ENCODE results near the gene TRIM9.

Gene TRIM9

GRCh38 chr14:51094901-51095853 is at the start of gene TRIM9:
TRIM9 (minus strand) TSS chr14:51095105; CDS start chr14:51094939, 166 bp downstream.
- no peaks in the 10 kb centered on the region for H3K9me3 Mint-ChIP-seq
- H3K27me3 Mint-ChIP-seq = peaks cover 45% of the 10 kb centered on the region
- intact Hi-C loops (cut with micrococcal nuclease) = loop anchor here (10.0 kb wide), 1 partner anchor 130 kb away; no protein-coding TSS in a partner anchor
- H3K4me3 Mint-ChIP-seq = peak within 1 kb of the TSS; percentile 87
- no peaks in the 10 kb centered on the region for H3K36me3 Mint-ChIP-seq (ENCODE audit: low read depth)
- peaks cover 27% of the 10 kb centered on the region for H3K4me1 Mint-ChIP-seq (ENCODE audit: low read depth)
- peak within 1 kb of the TSS; percentile 32 for H3K27ac Mint-ChIP-seq

GRCh38 chr14:51140856-51141255 is 46.0 kb upstream of the TRIM9 start:
- Mint-ChIP-seq H3K4me1 (ENCODE audit: low read depth) (peaks cover 6% of the 10 kb centered on the region), H3K9me3 (no peaks in the 10 kb centered on the region), H3K27ac (no peak overlapping the region), H3K4me3 (no peak overlapping the region), H3K36me3 (ENCODE audit: low read depth) (no peaks in the 10 kb centered on the region), H3K27me3 (no peaks in the 10 kb centered on the region)
- intact Hi-C loops (cut with micrococcal nuclease) = no loop called here

GRCh38 chr14:51140338-51140737 is 45.4 kb upstream of the TRIM9 start:
- Mint-ChIP-seq H3K4me1 (ENCODE audit: low read depth) (peaks cover 6% of the 10 kb centered on the region), H3K4me3 (no peak overlapping the region), H3K36me3 (ENCODE audit: low read depth) (no peaks in the 10 kb centered on the region), H3K27ac (no peak overlapping the region), H3K27me3 (no peaks in the 10 kb centered on the region), H3K9me3 (no peaks in the 10 kb centered on the region)
- intact Hi-C loops (cut with micrococcal nuclease) = no loop called here

- no peak overlapping the region for H3K4me3 Mint-ChIP-seq
- no peak overlapping the region for H3K27ac Mint-ChIP-seq
- no peaks in the 10 kb centered on the region for H3K36me3 Mint-ChIP-seq (ENCODE audit: low read depth)
- H3K9me3 Mint-ChIP-seq = no peaks in the 10 kb centered on the region
- intact Hi-C loops (cut with micrococcal nuclease) = no loop called here
- peaks cover 6% of the 10 kb centered on the region for H3K4me1 Mint-ChIP-seq (ENCODE audit: low read depth)
- H3K27me3 Mint-ChIP-seq = no peaks in the 10 kb centered on the region
Measured at GRCh38 chr14:51139121-51139681, 44.3 kb upstream of the TRIM9 start.

- H3K9me3 Mint-ChIP-seq = no peaks in the 10 kb centered on the region
- intact Hi-C loops (cut with micrococcal nuclease) = no loop called here
- H3K4me3 Mint-ChIP-seq = no peak overlapping the region
- no peaks in the 10 kb centered on the region for H3K27me3 Mint-ChIP-seq
- peaks cover 6% of the 10 kb centered on the region for H3K4me1 Mint-ChIP-seq (ENCODE audit: low read depth)
- H3K36me3 Mint-ChIP-seq (ENCODE audit: low read depth) = no peaks in the 10 kb centered on the region
- H3K27ac Mint-ChIP-seq = no peak overlapping the region
Measured at GRCh38 chr14:51138404-51139103, 43.6 kb upstream of the TRIM9 start.

GRCh38 chr14:51131516-51131915 is 36.6 kb upstream of the TRIM9 start:
- no peak overlapping the region for H3K4me3 Mint-ChIP-seq
- no peaks in the 10 kb centered on the region for H3K27me3 Mint-ChIP-seq
- no peak overlapping the region for H3K27ac Mint-ChIP-seq
- H3K4me1 Mint-ChIP-seq (ENCODE audit: low read depth) = no peaks in the 10 kb centered on the region
- H3K36me3 Mint-ChIP-seq (ENCODE audit: low read depth) = no peaks in the 10 kb centered on the region
- H3K9me3 Mint-ChIP-seq = no peaks in the 10 kb centered on the region
- intact Hi-C loops (cut with micrococcal nuclease) = no loop called here

GRCh38 chr14:51129130-51129529 is 34.2 kb upstream of the TRIM9 start:
- Mint-ChIP-seq H3K4me1 (ENCODE audit: low read depth) (no peaks in the 10 kb centered on the region), H3K27ac (no peak overlapping the region), H3K9me3 (peaks cover 9% of the 10 kb centered on the region), H3K36me3 (ENCODE audit: low read depth) (no peaks in the 10 kb centered on the region), H3K27me3 (no peaks in the 10 kb centered on the region), H3K4me3 (no peak overlapping the region)
- intact Hi-C loops (cut with micrococcal nuclease) = no loop called here

- H3K27ac Mint-ChIP-seq = no peak overlapping the region
- no peaks in the 10 kb centered on the region for H3K4me1 Mint-ChIP-seq (ENCODE audit: low read depth)
- peaks cover 1% of the 10 kb centered on the region for H3K27me3 Mint-ChIP-seq
- H3K9me3 Mint-ChIP-seq = peaks cover 9% of the 10 kb centered on the region
- intact Hi-C loops (cut with micrococcal nuclease) = no loop called here
- H3K4me3 Mint-ChIP-seq = no peak overlapping the region
- no peaks in the 10 kb centered on the region for H3K36me3 Mint-ChIP-seq (ENCODE audit: low read depth)
Measured at GRCh38 chr14:51124029-51124428, 29.1 kb upstream of the TRIM9 start.

- intact Hi-C loops (cut with micrococcal nuclease) = no loop called here
- no peak overlapping the region for H3K27ac Mint-ChIP-seq
Measured at GRCh38 chr14:51121096-51121495, 26.2 kb upstream of the TRIM9 start.

GRCh38 chr14:51119411-51120051 is 24.6 kb upstream of the TRIM9 start:
- no peaks in the 10 kb centered on the region for H3K9me3 Mint-ChIP-seq
- H3K27me3 Mint-ChIP-seq = peaks cover 1% of the 10 kb centered on the region
- intact Hi-C loops (cut with micrococcal nuclease) = no loop called here
- H3K36me3 Mint-ChIP-seq (ENCODE audit: low read depth) = no peaks in the 10 kb centered on the region
- H3K27ac Mint-ChIP-seq = no peak overlapping the region
- H3K4me3 Mint-ChIP-seq = no peak overlapping the region
- H3K4me1 Mint-ChIP-seq (ENCODE audit: low read depth) = no peaks in the 10 kb centered on the region

More at GRCh38 chr14:51121096-51121495, 26.2 kb upstream of the TRIM9 start:
- Mint-ChIP-seq H3K27me3 (peaks cover 1% of the 10 kb centered on the region), H3K9me3 (peaks cover 9% of the 10 kb centered on the region), H3K36me3 (ENCODE audit: low read depth) (no peaks in the 10 kb centered on the region), H3K4me3 (no peak overlapping the region), H3K4me1 (ENCODE audit: low read depth) (no peaks in the 10 kb centered on the region)

- Mint-ChIP-seq H3K9me3 (no peaks in the 10 kb centered on the region), H3K27ac (no peak overlapping the region), H3K36me3 (ENCODE audit: low read depth) (no peaks in the 10 kb centered on the region), H3K4me3 (no peak overlapping the region), H3K27me3 (peaks cover 1% of the 10 kb centered on the region), H3K4me1 (ENCODE audit: low read depth) (no peaks in the 10 kb centered on the region)
- intact Hi-C loops (cut with micrococcal nuclease) = no loop called here
Measured at GRCh38 chr14:51118993-51119392, 24.1 kb upstream of the TRIM9 start.

- Mint-ChIP-seq H3K9me3 (no peaks in the 10 kb centered on the region), H3K36me3 (ENCODE audit: low read depth) (no peaks in the 10 kb centered on the region), H3K27me3 (peaks cover 1% of the 10 kb centered on the region), H3K4me3 (no peak overlapping the region), H3K4me1 (ENCODE audit: low read depth) (no peaks in the 10 kb centered on the region), H3K27ac (no peak overlapping the region)
- intact Hi-C loops (cut with micrococcal nuclease) = no loop called here
Measured at GRCh38 chr14:51117593-51117992, 22.7 kb upstream of the TRIM9 start.

GRCh38 chr14:51116682-51117081 is 21.8 kb upstream of the TRIM9 start:
- Mint-ChIP-seq H3K4me3 (no peak overlapping the region), H3K36me3 (ENCODE audit: low read depth) (no peaks in the 10 kb centered on the region), H3K27ac (no peak overlapping the region), H3K4me1 (ENCODE audit: low read depth) (no peaks in the 10 kb centered on the region), H3K27me3 (no peaks in the 10 kb centered on the region), H3K9me3 (no peaks in the 10 kb centered on the region)
- intact Hi-C loops (cut with micrococcal nuclease) = no loop called here

- no peaks in the 10 kb centered on the region for H3K9me3 Mint-ChIP-seq
- peaks cover 14% of the 10 kb centered on the region for H3K4me1 Mint-ChIP-seq (ENCODE audit: low read depth)
- no peak overlapping the region for H3K4me3 Mint-ChIP-seq
- H3K36me3 Mint-ChIP-seq (ENCODE audit: low read depth) = no peaks in the 10 kb centered on the region
- no peaks in the 10 kb centered on the region for H3K27me3 Mint-ChIP-seq
- no peak overlapping the region for H3K27ac Mint-ChIP-seq
- intact Hi-C loops (cut with micrococcal nuclease) = no loop called here
Measured at GRCh38 chr14:51109651-51110050, 14.7 kb upstream of the TRIM9 start.

Measured in dendritic cell treated with granulocyte-macrophage colony-stimulating factor and Interleukin-4, amounts not matched to agents 40 ng/mL and 50 ng/mL, for 4 days (primary cell).